GM19043 (cell line): ENCODE measurements around the gene COMMD1.
"Not testable (repeated sequence)": the region's sequence is repeated elsewhere in the genome, so short reads cannot be mapped to it uniquely, and the experiment has no call there.

Source experiments
- ATAC-seq: cut with Tn5 transposase; IDR thresholded peaks from one replicate; pipeline ENCODE4 v1.9.1; 2021; ENCODE audit warnings: low read depth; ENCODE audit not compliant: unreplicated experiment

COMMD1 gene

DNA sequence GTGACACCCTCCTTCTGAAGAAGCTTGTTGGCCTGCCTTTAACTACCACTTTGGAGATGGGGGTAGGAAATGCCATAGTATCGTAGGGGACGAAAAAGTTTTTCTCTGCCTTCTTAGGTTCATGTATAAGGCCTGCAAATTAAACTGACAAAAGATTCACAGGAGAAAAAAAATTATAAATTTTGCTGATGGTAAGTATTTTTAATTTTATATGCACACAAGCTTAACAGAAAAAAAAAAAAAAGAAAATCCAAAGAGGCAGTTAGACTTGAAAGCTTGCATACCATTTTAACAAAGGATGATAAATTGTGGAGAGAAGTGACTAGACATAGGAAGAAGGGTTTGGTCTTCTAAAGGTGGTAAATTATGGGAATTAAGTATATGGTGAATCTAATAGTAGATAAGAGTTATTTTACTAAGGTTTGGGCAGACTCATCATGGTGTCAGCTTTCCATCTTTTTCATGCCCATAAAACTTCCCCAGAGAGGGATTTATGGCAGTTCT lies 227.9 kb downstream of the COMMD1 start:
- ATAC-seq: no peak

DNA sequence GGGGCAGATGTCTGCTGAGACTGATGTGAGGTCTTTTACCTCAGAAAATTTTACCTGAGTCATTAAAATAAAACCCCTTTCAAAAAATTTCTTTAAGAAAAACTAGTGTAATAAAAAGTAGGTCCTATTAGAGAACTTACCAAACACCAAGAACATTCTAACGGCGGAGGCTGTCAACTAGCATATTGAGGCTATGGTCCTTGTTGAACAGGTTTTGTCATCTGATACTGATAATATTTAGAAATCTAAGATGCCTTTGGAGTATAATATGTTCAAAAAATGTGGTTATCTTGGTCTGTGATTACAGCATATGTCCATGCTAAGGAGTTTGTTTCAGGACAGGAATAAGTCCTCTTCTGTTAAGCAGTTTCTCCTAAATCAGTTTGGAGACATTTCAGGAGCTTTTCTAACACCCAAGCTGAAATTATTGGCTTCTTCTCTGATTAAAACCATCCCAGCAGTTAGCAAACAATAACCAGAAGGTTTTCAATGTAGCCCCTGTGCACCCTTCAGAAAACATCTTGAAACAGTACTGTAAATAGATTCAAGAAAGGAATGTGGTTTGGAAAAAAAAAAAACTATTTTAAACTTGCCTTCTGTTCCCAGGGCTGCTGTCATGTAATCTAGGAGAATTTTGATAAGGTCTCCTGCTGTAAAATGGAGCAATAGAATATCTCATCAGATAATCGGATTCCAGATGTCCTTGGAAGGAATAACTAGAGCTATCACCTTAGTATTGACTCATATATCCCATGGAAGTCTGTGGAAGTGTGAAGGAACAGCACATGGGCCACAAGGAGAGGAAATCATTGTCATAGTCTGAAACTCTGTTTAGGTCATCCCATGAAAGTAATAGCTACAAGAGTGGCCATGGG lies 231.7 kb downstream of the COMMD1 start:
- no peak for ATAC-seq

GRCh38 chr2:62140426-62141141 lies 235.1 kb downstream of the COMMD1 start:
- ATAC-seq: peak; percentile 39

DNA sequence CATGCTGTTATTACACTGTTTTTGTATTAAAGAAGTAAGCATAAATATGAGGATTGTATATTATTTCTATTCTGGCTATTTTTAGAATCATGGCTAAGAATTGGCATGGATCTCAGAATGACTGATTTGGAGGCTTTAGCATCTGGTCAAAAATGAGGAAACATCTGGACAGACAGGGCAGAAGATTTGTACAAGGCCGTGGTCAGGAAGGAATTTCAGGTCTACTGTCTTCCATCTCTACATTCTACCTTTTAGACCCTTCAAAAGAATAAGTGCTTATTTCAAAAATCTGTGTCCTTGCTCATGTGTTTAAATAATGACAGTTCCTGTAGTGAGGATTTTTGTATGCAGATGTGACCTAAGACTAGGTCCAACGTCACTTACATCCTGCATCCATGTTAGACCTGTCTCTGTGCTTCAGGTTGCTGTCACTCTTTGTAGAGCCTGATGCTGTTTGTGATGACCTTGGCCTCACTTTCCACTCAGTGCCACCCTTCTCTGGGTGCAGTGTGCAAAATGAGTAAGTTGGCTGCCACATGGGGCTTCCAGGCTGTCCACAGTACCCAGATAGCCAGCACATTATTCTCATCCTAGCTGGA lies 235.8 kb downstream of the COMMD1 start:
- no peak for ATAC-seq

DNA sequence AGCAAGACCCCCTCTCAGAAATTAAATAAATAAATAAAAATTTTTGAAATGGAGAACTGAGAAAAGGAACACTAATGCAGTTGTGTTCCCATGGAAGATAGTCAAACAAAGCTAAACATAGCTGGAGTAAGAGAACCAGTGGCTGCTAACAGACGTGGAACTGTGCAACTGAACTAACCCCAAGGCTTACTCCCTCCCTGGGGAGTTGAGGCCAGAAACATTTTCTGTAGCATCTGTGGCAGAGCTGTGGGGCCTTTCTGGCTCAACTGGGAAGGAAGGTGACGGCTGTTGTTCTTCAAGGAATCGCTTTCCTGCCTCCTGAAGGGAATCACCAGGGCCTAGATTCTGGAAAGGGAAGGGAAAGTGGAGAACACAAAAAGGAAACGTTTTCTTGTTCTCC lies 236.6 kb downstream of the COMMD1 start:
- peak; percentile 40 for ATAC-seq

- ATAC-seq: no peak
Observed at GRCh38 chr2:62143696-62144095, 238.2 kb downstream of the COMMD1 start.

- no peak for ATAC-seq
Observed at GRCh38 chr2:62144689-62145477, 239.4 kb downstream of the COMMD1 start.

DNA sequence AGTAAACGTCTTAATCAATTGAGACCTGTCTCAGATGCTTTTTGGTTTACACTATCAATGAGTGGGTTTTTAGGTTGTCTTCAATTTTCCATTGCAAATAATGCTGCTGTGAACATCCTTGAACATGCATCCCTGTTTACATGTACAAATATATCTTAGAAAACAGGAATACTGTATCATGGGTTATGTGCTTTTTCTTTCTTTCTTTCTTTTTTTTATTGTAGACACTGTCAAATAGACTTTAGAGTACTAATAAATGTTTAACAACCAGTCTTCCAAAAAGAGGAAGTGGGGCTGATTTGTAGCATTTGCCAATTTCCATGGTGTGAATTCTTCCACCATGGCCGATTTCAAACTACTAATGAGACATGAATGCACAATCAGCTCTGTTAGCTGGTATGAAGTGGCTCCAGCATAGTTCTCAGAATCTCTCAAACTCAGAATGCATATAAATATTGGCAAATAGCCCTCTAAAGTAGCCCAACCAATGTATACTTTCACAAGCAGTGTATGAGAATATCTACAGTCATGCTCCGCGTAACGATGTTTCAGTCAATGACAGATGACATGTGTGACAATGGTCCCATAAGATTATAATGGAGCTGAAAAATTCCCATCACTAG lies 240.1 kb downstream of the COMMD1 start:
- ATAC-seq: peak; percentile 41

- ATAC-seq: not testable (repeated sequence)
Observed at GRCh38 chr2:62146790-62147189, 241.3 kb downstream of the COMMD1 start.

GRCh38 chr2:62147610-62148301 lies 242.3 kb downstream of the COMMD1 start:
- ATAC-seq: no peak

DNA sequence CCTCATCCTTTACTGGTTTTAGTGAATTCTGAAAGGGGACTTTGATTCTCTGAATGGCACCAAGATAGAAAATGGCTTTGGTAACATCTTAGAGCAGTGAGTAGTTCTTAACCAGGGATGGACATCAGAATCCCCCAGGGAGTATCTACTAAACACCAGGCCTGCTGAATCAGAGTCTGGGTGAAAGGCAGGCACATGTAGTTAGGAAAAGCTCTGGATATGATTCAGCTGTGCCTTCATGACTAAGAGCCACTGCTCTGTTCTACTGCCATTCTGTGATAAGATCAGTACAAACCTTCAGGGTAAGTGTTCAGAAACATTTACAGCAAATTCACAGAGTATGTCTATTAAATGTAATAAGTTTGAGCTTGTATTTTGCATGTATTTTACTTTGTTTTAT lies 244.2 kb downstream of the COMMD1 start:
- no peak for ATAC-seq

DNA sequence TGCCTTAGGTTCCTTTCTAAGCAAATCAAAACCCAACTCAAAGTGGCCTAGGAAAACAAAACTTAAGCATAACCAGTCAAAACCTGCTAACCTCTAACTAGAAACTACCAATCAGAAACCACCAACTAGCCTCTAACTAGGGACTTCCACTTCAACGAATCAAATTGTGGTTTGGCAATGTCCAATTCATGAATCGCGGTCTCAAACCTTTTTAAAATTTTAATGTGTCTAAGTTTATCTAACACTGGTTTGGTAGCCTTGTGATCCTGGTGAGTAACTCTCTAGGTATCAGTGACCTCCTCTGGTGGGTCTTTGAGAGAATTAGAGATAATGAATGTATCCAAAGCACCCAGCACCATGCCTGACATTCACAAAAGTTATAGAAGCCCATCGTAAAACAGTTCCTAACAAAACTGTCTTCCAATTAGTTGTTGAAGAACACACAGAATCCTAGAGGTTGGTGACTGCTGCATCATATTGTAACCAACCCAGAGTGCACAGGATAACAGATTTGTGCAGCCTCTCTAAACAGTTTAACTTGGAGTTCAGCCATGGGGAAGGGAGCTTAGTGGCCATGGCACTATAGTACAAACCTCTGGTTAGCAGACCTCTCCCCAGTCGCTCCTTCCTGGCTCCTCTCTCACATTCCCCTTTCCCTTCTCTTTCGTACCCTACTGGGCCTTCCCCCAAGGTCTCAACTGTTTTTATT lies 245.3 kb downstream of the COMMD1 start:
- no peak for ATAC-seq

- ATAC-seq: no peak
Observed at GRCh38 chr2:62151306-62151638, 245.8 kb downstream of the COMMD1 start.

DNA sequence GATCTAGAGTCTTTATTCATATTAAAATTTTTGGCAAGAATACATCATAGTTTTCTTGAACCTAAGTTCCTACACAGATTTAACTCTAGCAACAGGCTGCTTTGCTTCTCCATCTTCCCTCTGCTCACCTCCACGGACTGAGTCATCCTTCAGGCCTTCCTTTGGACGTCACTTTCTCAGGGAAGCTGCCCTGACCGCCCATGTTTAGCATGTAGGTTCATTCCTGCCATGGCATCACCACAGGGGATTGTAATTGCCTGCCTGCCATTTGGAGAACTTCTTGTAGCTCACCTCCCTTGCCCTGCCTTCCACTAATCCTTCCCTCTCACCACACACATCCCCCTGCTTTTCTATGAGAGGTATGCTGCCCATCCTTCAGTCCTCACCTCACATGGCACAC lies 246.5 kb downstream of the COMMD1 start:
- no peak for ATAC-seq

DNA sequence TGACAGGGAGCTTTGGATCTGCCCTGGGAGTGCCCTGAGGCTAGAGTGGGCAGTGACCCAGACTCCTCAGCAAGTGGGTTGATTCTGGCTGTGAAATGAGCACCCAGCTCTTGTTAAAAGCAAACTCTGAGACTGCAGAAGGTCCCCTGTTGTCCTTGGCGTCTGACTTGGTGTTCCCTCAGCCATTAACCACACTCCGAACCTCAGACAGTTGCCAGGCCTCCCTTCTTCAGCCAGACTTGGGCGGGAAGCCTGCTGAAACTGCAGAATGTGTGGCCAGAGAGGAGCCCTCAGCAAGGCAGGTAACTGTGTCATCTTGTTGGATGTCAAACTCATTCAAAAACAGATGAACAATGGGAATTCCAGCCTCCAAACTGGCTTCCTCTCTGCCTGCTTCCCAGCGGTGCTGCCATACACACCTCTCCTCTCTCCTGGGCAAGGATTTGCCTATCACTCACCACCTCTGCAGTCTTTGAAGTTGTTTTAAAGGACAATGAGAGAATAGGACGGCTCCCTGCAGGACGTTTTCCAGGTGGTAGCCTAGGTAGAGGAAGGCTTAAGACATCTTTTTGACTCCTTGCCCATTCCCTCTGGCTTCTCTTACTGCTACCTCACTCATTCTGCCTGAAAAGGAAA lies 251.5 kb downstream of the COMMD1 start:
- no peak for ATAC-seq

- ATAC-seq: no peak
Observed at GRCh38 chr2:62158444-62159121, 253.1 kb downstream of the COMMD1 start.

- ATAC-seq: not testable (repeated sequence)
Observed at GRCh38 chr2:62160691-62161090, 255.2 kb downstream of the COMMD1 start.
